ENCODE data around the gene PSMB5. TPM values are rescaled to one million over a fixed set of nuclear protein-coding genes. Genes with fewer than 3 reads are reported as not detected.

The PSMB5 gene
- total and polyA plus RNA-seq, 9 of the 15 experiments (the other 6 are each of a cell fraction or from before 2014, with no cell fraction given), result 198 to 1,870 (median 269) TPM

GRCh38 chr14:22982477-22983245, 52.0 kb downstream of the PSMB5 start, which contains the start of gene AJUBA (continued):
- peak; percentile 73; the same call in 1 of the 2 replicates for TF ChIP-seq TFAP4 (CRISPR knock-in tag; IDR thresholded peaks at IDR 0.05; ENCODE audit: borderline replicate concordance)
- peak; percentile 63; the same call in 1 of the 2 replicates for TF ChIP-seq ZNF263 (CRISPR knock-in tag; IDR thresholded peaks at IDR 0.05; ENCODE audit: borderline replicate concordance)
- no peak for TF ChIP-seq ZFPM2 (CRISPR knock-in tag; IDR thresholded peaks at IDR 0.05)
- TF ChIP-seq CHD2 (IDR thresholded peaks at IDR 0.05; ENCODE audit: low read depth, low read length), result peak; percentile 90
- peak; percentile 26; the same call in 1 of the 2 replicates for TF ChIP-seq EHMT2 (IDR thresholded peaks at IDR 0.05)
- TF ChIP-seq ZFP1 (CRISPR knock-in tag; IDR thresholded peaks at IDR 0.05), result no peak
- TF ChIP-seq SUPT5H (IDR thresholded peaks at IDR 0.05), result peak; percentile 70
- TF ChIP-seq E2F1 (CRISPR knock-in tag; IDR thresholded peaks at IDR 0.05), result no peak
- TF ChIP-seq CTBP1 (IDR thresholded peaks at IDR 0.05; ENCODE audit: borderline replicate concordance), result peak; percentile 94
- peak; percentile 55 to 83; a peak in 1 of 4 replicates for TF ChIP-seq MCM7 (IDR thresholded peaks at IDR 0.05)
- TF ChIP-seq ZNF436 (CRISPR knock-in tag; IDR thresholded peaks at IDR 0.05), result no peak
- TF ChIP-seq RBM17 (IDR thresholded peaks at IDR 0.05; ENCODE audit: borderline replicate concordance, low read depth, low read length), result no peak
- TF ChIP-seq HES1 (IDR thresholded peaks at IDR 0.05; ENCODE audit: low read depth), result peak; percentile 62; the same call in 1 of the 2 replicates
- TF ChIP-seq MAFG (tag; conservative IDR thresholded peaks at IDR 0.05), result no peak
- peak; percentile 97 for TF ChIP-seq GATAD2A (IDR thresholded peaks at IDR 0.05)
- TF ChIP-seq SP2 (IDR thresholded peaks at IDR 0.05; ENCODE audit: extremely low read depth, low read depth, low read length, poor library complexity, severe bottlenecking), result no peak
- peak; percentile 90 for TF ChIP-seq MTA1 (IDR thresholded peaks at IDR 0.05; ENCODE audit: borderline replicate concordance)
- TF ChIP-seq DDX20 (tag; IDR thresholded peaks at IDR 0.05; ENCODE audit: low read depth), result no peak
- no peak for TF ChIP-seq KLF1 (tag; IDR thresholded peaks at IDR 0.05)
- TF ChIP-seq RBM39 (optimal IDR thresholded peaks at IDR 0.05; ENCODE audit: low read depth, low read length), result peak; percentile 84
- TF ChIP-seq ZC3H11A (IDR thresholded peaks at IDR 0.05; ENCODE audit: low read depth, low read length), result no peak
- peak; percentile 80; the same call in 1 of the 2 replicates for TF ChIP-seq RB1 (IDR thresholded peaks at IDR 0.05; ENCODE audit: low read depth)
